Putamen (tissue), 1 donor: ENCODE results near the gene SLC17A5.
"Not testable (repeated sequence)": the region's sequence is repeated elsewhere in the genome, so short reads cannot be mapped to it uniquely, and the experiment has no call there.

ENCODE experiments used
- DNase-seq: peaks from one replicate; pipeline ENCODE4 v3.0.0-alpha.2; 2016; ENCODE audit warnings: low spot score

The SLC17A5 gene

DNA sequence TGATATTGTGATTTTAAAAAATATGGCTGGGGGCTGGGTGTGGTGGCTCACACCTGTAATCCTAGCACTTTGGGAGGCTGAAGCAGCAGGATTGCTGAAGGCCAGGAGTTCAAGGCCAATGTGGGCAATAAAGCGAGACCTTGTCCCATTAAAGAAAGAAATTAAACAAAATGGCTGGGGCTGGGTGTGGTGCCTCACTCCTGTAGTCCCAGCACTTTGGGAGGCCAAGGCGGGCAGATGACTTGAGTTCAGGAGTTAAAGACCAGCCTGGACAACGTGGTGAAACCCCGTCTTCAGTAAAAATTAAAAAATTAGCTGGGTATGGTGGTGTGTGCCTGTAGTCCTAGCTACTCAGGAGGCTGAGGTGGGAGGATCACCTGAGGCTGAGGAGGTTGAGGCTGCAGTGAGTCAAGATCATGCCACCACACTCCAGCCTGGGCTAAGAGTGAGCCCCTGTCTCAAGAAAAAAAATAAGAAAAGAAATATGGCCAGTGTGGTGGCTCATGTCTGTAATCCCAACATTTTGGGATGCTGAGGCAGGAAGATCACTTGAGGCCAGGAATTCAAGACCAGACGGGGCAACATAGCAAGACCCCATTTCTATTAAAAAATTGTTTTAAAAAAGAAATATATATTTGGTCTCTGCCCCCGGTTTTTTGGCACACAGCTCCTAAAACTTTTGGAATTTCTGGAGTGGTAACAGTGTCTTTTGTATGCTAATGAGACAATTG is 39.8 kb downstream of the SLC17A5 start:
- no peak for DNase-seq

DNA sequence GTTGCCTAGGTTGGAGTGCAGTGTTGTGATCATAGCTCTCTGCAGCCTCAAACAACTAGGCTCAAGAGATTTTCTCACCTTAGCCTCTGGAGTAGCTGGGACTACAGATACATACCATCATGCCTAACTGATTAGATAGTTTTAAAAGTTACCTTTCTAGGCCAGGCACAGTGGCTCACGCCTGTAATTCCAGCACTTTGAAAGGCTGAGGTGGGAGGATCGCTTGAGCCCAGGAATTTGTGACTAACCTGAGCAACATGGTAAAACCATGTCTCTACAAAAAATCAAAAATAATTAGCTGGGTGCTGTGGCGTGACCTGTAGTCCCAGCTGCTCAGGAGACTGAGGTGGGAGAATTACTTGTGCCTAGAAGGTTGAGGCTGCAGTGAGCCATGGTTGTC is 41.2 kb downstream of the SLC17A5 start:
- DNase-seq, result no peak

DNA sequence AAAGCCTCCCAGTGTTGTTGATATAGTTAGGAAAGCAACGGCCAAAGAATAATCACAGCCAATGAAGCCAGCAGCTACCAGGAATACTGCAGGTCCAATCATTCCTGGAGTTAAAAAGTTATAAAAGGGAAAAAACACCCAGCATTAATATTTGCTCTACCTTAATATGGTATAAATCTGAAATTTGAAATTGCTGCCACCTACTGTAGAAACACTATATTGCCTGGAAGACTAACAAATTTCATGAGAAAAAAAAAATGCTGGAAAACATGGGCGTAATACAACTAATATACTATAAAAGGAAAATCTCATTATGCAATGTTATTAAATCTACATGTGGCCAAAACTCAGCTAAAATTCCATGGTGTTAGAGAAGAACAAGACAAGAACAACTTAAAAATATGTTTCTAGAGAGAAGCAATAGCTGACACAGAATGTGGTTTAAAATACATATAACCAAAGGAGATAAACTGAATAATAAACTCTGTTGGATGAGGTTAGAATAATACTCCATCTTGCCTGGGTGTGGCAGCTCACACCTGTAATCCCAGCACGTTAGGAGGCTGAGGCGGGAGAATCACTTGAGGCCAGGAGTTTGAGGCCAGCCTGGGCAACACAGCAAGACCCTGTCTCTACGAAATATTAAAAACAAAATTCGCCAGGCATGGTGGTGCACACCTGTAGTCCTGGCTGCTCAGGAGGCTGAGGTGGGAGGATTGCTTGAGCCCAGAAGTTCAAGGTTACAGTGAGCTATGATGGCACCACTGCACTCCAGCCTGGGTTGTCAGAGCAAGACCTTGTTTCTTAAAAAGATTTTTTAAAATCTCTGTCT is 43.1 kb downstream of the SLC17A5 start:
- peak; percentile 48 for DNase-seq

DNA sequence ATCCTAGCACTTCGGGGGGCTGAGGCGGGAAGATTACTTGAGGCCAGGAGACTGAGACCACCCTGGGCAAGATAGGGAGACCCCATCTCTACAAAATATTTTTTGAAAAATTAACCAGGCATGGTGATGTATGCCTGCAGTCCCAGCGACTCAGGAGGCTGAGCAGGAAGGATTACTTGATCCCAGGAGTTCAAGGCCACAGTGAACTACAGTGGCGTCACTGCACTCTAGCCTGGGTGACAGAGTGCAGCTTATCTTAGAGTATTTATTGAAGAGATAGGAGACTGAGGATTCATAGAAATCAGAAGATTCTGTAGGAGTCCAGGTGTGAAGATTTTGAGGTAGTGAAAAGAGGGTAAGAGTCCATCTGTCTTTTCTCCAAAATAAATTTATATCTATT is 45.0 kb downstream of the SLC17A5 start:
- no peak for DNase-seq

DNA sequence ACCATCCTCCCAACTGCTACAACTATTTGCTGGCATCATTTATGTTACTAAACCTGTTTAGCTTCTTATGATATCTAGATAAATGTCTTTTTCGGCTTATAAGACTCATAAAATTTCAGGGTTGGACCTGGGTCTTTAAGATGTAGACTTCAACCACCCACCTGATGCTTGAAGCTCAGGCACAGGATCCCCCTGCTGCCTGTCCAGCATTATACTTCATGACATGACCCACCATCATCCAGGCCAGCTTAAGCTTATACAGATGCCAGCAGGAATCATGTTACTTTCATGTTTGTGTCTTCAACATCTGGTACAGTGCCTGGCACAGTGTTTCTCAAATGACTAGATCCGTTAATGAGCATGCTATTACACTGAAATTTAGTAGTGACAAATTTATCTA is 47.4 kb downstream of the SLC17A5 start:
- no peak for DNase-seq

DNA sequence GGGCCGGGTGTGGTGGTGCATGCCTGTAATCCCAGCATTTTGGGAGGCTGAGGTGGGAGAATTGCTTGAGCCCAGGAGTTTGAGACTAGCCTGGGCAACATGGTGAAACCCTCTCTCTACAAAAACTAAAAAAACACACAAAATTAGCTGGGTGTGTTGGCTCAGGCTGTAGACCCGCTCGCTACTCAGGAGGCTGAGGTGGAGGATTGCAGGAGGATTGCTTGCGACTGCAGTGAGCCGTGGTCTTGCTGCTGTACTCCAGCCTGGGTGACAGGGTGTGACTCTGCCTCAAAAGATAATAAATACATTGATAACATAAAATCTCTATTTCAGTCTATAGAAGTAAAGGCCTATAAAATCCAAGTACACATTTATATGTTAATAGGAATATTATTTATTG is 49.3 kb downstream of the SLC17A5 start:
- no peak for DNase-seq

DNA sequence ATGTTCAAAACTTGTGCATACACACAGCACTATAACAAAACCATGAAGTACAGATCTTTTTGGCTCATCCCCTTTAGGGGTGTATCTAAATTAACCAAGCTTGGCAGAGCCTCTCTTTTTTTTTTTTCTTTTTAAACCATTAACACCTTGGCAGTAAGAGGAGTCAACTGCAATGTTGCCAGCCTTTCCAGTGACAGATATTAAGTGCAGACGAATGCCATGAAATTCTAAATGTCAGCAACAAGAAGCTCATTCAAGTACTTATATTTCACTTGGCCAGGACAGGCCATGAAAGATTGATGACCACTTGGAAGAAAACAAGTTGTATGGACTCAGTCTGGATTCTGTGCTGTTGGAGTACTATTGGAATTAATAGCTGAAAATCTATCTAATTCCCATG is 49.8 kb downstream of the SLC17A5 start:
- no peak for DNase-seq

DNA sequence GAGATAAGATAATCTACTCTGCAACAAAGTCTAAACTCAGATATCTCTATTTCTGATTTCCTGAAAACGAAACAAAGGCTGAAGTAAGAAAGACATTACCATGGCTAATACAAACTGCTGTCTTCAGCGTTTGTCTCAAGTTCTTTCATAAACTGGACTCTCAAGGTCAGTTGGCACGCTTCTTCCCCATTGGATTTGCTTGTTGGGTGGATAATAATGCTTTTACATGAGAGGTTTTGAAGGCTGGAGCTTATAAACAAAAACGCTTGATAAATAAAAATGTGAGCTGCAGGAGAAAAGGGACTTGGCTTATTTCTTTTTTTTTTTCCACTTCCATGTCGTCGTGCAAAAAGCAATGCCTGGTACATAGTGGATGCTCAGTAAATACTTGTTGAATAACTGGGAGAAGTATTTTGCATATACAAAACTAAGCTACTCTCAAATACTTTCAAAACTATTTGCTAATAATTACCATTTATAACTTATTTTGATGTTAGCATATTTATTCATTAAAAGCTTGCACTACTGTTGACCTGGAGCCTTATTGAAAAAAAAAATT is 67.3 kb downstream of the SLC17A5 start:
- DNase-seq, result peak; percentile 25

DNA sequence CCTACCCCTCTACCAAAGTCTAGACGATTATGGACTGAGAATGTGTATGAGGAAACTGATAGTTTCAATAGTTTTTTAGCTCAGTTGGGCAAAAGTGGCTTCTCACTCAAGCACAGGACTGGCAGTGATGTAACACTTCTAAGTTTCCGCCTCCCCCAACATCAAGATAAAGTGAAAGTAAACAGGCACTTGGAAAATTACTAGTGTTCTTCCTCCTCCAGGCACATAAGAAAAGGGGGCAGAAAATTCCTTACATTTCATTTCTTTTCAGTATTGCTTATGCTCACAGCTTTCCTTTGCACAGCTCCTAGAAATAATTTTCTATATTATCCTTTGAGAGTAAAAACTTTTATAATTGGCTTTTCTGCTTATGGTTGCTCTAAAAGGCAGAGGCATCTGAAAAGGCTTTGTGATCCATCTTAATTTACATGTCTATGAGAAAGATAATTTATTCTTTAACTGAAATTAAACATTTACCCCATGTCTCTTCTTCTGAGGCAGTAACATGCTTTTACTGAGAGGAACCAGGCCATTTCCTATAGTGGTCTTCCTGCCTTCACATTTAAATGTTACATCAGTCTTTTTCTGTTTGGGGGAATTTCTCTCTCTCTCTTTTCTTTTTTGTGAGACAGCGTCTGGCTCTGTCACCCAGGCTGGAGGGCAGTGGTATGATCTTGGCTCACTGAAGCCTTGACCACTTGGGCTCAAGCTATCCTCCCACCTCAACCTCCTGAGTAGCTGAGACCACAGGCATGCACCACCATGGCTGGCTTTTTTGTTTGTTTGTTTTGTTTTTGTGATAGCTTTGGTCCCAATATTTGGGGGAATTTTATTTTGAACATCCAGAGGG is 68.0 kb downstream of the SLC17A5 start:
- peak; percentile 73 for DNase-seq

DNA sequence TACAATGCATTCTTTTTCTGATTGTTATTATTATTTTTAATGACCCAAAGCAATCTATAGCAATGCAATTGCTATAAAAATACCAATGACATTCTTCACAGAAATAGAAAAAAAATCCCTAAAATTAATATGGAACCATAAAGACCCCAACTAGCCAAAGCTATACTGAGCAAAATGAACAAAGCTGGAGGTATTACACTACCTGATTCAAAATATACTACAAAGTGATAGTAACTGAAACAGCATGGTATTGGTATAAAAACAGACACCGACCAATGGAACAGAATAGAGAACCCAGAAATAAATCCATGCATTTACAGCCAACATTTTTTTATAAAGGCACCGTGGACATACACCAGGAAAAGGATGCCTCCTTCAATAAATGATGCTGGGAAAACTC is 72.5 kb downstream of the SLC17A5 start:
- no peak for DNase-seq

DNA sequence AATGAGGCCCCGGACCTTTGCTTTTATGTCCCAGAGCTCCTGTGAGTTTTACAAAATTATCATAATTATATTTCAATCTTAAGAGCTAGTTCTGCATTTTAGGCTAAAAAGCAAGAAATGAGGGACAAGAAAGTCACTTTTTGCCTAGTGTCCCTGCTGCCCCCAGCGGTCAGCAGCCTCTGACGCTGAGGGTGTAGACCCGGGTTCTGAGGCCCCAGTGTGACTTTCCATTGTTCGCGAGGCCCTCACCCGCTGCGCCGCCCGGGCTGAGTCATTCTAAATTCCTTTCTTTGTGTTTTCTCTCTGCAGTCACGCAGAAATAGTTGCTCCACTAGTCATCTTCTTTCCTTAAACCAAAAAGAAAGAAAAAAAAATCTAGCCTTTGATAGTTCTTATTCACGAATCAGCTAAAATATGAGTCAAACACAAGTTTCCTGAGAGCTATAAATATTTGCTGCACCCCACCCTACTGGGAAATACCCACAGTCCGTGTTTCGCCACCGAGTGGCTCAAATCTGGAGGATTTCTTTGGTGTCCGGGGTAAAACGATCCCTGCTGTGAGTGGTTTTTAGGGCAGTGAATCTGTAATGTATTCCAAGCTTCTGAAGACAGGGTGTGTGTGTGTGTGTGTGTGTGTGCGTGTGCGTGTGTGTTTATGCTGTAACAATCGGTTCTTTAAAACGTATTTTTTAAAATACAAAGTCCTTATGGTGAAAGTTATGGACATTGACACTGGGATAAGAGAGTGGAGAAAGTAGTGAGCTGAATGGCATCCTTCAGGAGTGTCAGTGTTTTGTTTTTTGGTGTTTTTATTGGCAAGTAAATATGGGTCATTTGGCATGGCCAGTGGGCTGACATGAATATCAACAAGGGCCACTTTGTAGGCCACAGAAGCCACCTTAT is 73.3 kb downstream of the SLC17A5 start:
- DNase-seq, result peak; percentile 89

DNA sequence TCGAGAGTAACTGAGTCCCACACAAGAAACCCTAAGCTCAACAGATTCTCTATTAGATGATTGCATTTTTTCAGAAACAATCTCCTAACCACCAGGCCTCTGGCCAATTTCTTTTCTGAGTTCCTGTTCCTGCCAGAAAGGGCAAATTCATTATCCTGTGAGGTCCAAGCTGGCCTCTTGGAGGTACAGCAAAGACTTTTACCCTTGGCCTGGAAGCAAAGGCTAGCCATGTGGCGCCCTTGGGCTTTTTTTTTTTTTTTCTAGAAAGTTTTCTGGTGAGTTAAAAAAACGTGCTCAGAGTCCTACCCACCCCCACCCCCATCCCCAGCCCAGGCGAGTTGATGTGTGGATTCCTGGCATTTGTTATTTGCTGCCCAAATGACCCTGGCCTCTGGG is 73.9 kb downstream of the SLC17A5 start:
- DNase-seq, result peak; percentile 11

DNA sequence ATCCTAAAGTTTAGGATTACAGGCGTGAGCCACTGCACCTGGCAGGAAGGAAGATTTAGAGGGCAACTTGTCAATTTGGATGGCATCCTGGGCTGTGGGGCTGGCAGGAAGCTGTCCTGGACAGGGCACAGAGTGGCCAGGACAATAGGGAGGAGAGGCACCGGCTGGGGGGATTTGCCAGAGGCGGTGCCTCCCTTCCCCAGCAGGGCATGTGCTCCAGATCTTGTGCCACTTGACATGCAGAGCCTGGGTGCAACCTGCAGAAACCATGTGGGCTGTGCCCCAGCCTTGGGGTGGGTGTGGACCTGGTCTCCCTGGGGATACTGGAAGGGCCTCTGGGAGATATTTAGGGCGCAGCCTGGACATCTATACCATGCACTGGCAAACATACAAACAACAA is 74.4 kb downstream of the SLC17A5 start:
- DNase-seq, result no peak

DNA sequence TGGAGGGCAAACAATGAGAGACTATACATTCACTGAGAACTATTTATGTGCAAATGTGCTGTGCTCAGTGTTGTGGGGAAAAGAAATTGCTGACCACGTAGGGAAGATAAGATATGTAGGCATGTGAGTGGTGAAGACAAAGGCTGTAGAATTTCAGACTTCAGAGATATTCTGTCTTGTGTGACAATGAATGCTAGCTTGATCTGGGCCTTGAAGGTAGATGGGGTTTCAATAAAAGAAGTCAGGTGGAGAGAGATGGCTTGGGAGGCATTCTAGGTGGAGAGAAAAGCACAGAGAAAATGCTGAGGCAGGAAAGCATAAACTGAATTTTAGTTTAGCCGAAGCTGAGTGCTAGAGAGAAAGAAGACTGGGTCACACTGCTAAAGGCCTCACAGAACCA is 76.1 kb downstream of the SLC17A5 start:
- DNase-seq, result no peak

DNA sequence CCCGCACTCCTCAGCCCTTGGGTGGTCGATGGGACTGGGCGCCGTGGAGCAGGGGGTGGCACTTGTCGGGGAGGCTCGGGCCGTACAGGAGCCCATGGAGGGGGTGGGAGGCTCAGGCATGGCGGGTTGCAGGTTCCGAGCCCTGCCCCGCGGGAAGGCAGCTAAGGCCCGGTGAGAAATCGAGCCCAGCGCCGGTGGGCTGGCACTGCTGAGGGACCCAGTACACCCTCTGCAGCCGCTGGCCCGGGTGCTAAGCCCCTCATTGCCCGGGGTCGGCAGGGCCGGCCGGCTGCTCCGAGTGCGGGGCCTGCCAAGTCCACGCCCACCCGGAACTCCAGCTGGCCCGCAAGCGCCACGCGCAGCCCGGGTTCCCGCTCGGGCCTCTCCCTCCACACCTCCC is 81.3 kb downstream of the SLC17A5 start:
- DNase-seq, result not testable (repeated sequence)

DNA sequence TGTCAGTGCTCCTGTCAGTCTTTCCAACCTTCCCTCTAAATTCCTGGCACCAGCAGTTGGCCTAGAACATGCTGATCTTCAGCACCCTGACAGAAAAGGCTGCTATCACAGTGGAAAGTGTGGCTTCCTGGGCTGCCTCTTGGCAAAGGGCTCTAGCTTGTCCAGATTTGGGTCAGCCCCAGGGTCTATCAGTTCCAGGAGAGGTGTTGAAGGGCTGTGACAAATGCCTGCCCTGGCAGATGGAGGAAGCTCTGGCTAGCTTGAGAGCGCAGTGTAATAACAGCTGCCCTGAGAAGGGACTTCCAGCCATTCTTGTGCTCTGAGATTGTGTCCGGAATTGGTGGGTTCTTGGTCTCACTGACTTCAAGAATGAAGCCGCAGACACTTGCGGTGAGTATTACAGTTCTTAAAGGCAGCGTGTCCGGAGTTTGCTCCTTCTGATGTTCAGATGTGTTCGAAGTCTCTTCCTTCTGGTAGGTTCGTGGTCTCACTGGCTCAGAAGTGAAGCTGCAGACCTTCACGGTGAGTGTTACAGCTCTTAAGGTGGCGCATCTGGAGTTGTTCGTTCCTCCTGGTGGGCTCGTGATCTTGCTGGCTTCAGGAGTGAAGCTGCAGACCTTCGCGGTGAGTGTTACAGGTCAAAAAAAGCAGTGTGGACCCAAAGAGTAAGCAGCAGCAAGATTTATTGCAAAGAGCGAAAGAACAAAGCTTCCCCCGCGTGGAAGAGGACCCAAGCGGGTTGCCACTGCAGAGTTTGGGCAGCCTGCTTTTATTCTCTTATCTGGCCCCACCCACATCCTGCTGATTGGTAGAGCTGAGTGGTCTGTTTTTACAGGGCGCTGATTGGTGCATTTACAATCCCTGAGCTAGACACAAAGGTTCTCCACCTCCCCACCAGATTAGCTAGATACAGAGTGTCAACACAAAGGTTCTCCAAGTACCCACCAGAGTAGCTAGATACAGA is 82.3 kb downstream of the SLC17A5 start:
- not testable (repeated sequence) for DNase-seq

DNA sequence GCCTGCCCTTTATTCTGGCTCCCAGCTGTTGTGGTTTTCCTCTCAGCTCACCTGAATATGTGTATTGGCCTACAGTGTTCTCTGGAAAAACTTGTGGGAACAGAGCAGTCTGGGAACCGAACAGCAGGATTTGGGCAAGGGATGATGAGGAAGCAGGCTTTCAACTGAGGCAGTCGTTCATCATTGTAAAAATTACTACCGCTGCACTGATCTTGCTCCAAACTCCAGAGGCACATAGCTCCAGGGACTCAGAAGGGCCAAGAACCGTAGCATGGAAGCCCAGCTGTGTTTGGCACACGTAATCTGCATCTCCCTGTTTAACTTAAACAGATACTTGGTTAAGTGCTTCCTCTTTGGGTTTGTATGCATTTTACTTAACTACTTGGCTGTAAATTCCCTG is 84.7 kb downstream of the SLC17A5 start:
- no peak for DNase-seq

DNA sequence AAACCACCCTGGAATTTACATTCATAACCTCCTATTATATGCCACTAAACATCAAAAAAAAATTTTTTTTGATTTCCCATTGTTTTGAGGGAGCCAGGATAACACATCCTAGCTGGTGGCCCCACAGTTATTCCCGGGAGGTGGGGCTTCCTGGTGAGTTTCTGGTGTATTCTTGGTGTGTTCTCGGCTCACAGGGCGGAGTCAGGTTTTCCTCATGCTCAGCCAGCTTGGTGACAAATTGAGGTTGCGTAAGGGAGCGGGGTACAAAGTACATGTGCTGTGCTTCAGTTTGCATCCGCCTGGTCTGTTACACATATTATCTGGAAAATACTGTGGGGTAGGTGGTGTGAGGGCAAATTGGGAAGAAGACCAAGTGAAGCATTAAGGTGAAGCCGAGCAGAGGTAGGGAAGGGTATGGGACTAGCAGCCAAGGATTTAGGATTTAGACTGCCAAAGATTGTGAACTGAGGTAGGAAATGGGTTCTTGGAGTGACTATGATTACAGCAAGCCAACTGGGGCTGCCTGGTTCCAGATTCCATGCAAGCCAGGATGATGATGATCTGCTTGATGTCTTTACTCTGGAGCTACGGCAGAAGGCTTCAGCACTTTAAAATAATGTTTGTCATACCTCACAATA is 86.7 kb downstream of the SLC17A5 start:
- no peak for DNase-seq

DNA sequence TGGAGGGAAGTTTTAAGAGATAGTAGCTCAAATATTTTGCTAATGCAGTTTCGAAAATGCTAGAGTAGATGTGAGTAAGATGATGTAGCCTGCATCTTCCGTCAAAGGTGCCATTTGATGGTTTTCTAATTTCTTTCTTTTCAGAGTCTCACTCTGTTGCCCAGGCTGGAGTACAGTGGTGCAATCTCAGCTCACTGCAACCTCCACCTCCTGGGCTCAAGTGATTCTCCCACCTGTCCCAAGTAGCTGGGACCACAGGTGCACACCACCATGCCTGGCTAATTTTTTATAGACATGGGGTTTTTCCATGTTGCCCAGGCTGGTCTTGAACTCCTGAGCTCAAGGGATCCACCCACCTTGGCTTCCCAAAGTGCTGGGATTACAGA is 87.3 kb downstream of the SLC17A5 start:
- not testable (repeated sequence) for DNase-seq
